GM18508 (cell line): ENCODE data around the gene SIGLEC11.

Experiments
- ATAC-seq: cut with Tn5 transposase; IDR thresholded peaks from one replicate; pipeline ENCODE4 v1.9.1; 2021; ENCODE audit warnings: moderate number of reproducible peaks; ENCODE audit not compliant: insufficient read depth, unreplicated experiment

SIGLEC11 gene

DNA sequence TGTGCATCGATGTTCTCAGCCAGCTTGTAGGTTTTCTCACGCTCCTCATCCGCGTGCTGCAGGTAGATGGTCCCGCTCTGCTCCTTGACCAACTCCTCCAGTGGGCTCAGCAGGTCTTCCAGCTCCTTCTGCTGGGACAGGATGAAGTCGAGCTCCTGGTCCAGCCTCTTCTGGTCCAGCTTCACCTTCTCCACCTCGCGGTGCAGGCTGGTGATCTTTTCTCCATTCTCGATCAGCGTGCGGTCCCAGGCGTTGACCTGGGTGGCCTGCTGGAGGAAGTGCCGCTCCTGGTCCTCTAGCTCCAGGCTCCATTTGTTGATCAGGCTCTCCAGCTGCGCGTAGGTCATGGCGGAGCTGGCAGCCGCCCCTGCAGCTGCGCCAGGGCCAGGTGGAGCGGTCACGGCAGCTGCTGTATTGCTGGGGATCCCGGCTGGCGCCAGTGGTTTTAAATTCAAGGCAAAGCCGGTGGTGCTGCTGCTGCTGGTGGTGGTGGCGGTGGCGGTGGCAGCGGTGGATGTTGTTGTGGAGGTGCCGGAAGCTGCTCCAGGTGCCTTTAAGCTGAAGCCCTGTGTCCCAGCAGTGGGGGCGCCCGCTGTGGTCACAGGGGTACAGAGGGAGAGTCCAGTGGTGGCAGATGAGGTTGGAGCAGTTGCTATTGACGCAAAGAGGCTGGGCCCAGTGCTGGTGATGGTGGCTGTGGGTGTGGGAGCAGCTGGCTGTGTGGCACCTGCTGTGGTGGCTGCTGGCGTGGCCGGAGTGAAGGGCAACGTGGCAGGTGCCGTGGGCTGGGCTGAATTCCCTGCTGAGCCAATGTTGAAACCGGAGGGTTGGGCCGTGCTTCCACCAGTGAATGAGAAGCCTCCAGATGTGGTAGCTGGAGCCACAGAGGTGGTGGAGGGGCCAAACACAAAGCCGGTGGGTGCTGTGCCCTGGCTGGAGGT lies 52.2 kb downstream of the SIGLEC11 start:
- ATAC-seq, result no peak

DNA sequence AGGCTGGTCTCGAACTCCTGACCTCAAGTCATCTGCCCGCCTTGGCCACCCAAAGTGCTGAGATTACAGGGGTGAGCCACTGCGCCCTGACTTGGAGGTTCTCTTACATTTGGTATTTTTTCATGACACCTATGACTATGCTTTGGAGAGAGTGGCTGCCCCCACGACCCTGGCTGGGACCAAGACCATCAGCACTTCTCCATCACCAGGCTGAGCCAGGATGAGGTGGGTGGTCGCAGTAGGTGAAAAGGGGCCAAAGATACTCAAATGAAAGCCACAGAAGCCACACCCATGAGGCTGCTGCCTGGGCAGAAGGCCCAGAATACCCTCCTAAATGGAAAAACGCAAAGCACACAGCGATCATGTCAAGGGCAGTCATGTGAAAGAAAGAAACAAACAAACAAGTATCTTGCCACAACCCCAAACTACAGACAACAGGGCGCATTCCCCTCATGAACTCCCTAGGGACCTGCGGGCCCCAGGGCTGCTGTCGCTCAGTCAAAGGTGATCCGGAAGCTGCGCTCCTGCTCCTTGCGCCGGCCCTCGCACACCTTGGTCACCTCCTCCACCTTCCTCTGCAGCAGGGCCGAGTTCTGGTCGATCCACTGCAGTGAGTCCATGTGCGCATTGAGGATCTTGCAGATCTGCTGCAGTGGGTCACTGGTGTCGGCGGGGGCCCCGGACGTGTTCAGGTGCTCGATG lies 53.1 kb downstream of the SIGLEC11 start:
- no peak for ATAC-seq

DNA sequence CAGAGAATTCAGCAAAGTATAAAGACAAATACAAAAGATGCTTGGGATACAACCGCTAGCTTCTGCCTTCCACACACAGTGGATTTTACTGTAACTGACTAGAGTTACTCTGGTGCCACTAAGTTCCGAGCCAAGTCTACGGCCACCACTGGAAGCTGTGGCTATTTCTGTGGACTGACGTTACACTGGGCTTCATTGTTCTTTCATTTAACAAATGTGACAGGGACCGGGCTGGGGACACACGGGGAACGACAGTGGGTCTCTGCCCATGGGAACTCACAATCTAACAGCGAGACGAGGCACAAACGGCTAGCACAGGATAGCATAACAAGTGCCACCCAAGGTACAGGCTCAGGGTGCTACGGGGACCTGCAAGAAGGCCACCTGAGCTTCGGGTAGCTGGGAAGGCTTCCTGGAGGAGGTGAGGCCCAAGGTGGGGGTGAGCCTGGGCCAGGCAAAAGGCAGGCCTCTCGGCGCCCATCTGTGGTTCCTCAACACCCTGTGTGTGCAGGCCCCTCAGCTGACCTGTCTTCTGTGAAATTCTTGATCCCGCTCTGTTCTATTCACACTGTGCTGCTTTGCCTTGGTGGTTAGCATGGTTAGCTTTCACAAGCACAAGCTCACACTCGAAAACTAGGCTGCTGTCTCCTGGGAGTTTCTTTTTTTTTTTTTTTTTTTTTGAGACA lies 54.0 kb downstream of the SIGLEC11 start:
- no peak for ATAC-seq

DNA sequence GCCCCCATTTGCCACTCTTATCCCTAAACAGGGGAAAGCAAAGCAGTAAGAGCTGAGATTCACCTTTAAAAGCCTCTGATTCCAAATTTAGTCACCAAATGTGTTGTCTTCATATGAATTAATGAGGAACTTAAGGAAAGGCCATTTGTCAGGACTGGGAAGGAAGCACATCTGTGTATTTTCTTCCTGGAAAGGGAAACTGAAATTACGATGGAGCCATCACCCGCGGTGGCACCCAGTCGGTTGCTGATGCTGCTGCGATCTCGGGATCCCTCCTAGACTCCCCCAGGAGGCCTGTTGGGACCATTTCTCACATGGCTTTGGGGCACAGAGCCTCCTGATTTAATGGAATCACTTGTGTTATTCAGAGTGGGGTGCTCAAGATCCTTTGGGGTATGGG lies 56.8 kb downstream of the SIGLEC11 start:
- no peak for ATAC-seq
